ENCODE results near the gene ZNF337.

The ZNF337 gene

GRCh38 chr20:25624500-25624939 is 72.1 kb downstream of the ZNF337 start:
- no peak for DNase-seq
